ENCODE results near the gene GXYLT2. TPM values are rescaled to one million over a fixed set of nuclear protein-coding genes. Genes with fewer than 3 reads are reported as not detected.
A peak's percentile ranks its signal among the peaks of the same experiment; 100 is the strongest.

Gene GXYLT2
- 10 to 100 TPM; 12.4 to 18.3 (median 16.7) TPM for polyA plus RNA-seq (ENCODE audit: insufficient read depth in 1 of 5, insufficient read length in 5 of 5, low replicate concordance in 1 of 5)
- long read RNA-seq, donor 1, partial matches to known transcripts, result 0 of 3 reads
- long read RNA-seq, donor 1, other reads (novel, unspliced or antisense), result 0 of 3 reads
- long read RNA-seq, donor 2, partial matches to known transcripts, result 0 of 1 reads
- long read RNA-seq, donor 2, other reads (novel, unspliced or antisense), result 0 of 1 reads
- long read RNA-seq, donor 3, partial matches to known transcripts, result 6 of 8 reads
- long read RNA-seq, donor 3, other reads (novel, unspliced or antisense), result 0 of 8 reads
- long read RNA-seq, donor 4, partial matches to known transcripts, result 19 of 20 reads
- long read RNA-seq, donor 4, other reads (novel, unspliced or antisense), result 0 of 20 reads
- long read RNA-seq, donor 5, partial matches to known transcripts, result 0 of 3 reads
- long read RNA-seq, donor 5, other reads (novel, unspliced or antisense), result 0 of 3 reads
- long read RNA-seq, donor 6, transcript GXYLT2-201 (7 exons, 3,260 nt), result major isoform, 5 of 5 reads
- long read RNA-seq, donor 6, partial matches to known transcripts, result 0 of 5 reads
- long read RNA-seq, donor 6, other reads (novel, unspliced or antisense), result 0 of 5 reads
- long read RNA-seq, donor 7, partial matches to known transcripts, result 20 of 23 reads
- long read RNA-seq, donor 7, other reads (novel, unspliced or antisense), result 0 of 23 reads
- long read RNA-seq, donor 8, partial matches to known transcripts, result 0 of 1 reads
- long read RNA-seq, donor 8, other reads (novel, unspliced or antisense), result 0 of 1 reads

GRCh38 chr3:72887705-72888545, at the start of gene GXYLT2:
TSS of gene GXYLT2 (plus strand) at chr3:72888046. CDS start at chr3:72888234, 188 bp downstream.
- peak; percentile 69 to 78 for DNase-seq

GRCh38 chr3:72839057-72839456, 48.8 kb upstream of the GXYLT2 start:
- DNase-seq, result no peak

DNA sequence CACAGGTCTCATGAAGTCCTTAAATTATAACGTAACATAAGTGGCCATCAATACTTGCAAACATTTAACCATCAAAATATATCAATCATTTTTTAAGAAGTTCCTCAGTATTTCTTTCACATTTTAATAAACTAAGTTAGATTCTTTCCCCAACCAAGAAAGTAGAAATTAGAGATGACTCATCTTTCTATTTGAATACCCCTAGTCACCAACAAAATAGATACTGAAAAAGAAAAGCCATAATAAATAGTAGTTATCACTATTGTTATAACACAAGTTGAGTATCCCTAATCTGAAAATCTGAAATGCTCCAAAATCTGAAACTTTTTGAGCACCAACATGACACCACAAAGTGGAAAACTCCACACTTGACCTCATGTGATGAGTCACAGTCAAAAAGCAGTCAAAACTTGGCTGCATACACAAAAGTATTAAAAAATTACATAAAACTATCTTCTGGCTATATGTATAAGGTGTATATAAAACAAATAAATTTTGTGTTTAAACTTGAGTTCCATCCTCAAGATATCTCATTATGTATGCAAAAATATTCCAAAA, 43.3 kb upstream of the GXYLT2 start:
- DNase-seq, result no peak

DNA sequence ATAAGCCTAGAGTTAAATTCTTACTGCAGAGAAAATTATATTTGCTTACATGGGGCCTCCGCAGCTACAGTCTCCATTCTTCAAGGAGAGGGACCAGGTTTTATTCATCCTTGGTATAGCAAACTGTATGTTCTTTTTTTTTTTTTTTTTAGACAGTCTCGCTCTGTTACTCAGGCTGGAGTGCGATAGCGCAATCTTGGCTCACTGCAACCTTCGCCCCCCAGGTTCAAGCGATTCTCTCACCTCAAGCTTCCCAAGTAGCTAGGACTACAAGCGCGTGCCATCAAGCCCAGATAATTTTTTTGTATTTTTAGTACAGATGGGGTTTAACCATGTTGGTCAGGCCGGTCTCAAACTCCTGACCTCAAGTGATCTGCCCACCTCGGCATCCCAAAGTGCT, 41.7 kb upstream of the GXYLT2 start:
- no peak for DNase-seq

DNA sequence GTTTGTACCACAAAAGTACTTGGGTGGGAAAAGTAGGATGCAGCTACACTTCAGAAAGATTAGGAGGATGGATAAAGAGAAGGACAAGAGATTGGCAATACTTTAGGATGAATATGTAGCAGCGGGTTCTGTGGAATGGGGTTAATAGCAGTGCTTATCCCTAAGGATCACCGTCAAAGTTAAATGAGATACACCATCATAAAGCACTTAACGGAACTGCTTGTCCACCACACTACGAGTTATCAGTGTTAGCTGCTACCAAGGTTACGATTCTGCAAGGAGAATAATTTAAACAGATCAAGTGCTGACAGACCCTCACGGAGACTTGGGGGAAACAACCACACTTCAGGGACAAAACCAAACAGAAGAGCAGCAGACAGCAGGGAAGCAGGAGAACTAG, 40.6 kb upstream of the GXYLT2 start:
- no peak for DNase-seq

GRCh38 chr3:72847751-72848702, 39.8 kb upstream of the GXYLT2 start, which contains the start of gene SHQ1:
TSS of gene SHQ1 (minus strand) at chr3:72848445. CDS start at chr3:72848340, 105 bp downstream.
- peak; percentile 93 to 95 for DNase-seq

GRCh38 chr3:72848703-72849081, 39.2 kb upstream of the GXYLT2 start:
- DNase-seq, result no peak

- DNase-seq, result no peak
Measured at GRCh38 chr3:72855001-72855400, 32.8 kb upstream of the GXYLT2 start.

- DNase-seq, result no peak
Measured at GRCh38 chr3:72860053-72860452, 27.8 kb upstream of the GXYLT2 start.

DNA sequence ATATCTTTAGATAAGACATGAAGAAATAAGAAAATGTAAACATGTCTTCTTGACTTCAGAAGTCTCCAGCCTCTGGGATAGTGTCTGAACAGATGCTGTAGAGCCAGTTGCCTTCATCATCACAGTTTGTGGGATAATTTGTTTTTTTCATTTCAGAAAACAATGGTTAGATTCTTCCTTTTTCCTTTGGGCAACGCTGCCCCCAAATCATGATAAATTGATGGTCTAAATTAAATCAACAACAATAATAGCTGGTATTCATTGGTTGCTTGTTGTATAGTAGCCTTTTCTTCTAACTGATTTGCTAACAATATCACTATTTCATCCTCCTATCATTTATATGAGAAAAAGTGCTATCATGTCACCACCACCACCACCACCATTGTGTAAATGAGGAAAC, 27.0 kb upstream of the GXYLT2 start:
- DNase-seq, result no peak

- no peak for DNase-seq
Measured at GRCh38 chr3:72862314-72863090, 25.3 kb upstream of the GXYLT2 start.

- DNase-seq, result no peak
Measured at GRCh38 chr3:72872183-72872582, 15.7 kb upstream of the GXYLT2 start.

GRCh38 chr3:72887343-72887704, 522 bp upstream of the GXYLT2 start:
- DNase-seq, result no peak

DNA sequence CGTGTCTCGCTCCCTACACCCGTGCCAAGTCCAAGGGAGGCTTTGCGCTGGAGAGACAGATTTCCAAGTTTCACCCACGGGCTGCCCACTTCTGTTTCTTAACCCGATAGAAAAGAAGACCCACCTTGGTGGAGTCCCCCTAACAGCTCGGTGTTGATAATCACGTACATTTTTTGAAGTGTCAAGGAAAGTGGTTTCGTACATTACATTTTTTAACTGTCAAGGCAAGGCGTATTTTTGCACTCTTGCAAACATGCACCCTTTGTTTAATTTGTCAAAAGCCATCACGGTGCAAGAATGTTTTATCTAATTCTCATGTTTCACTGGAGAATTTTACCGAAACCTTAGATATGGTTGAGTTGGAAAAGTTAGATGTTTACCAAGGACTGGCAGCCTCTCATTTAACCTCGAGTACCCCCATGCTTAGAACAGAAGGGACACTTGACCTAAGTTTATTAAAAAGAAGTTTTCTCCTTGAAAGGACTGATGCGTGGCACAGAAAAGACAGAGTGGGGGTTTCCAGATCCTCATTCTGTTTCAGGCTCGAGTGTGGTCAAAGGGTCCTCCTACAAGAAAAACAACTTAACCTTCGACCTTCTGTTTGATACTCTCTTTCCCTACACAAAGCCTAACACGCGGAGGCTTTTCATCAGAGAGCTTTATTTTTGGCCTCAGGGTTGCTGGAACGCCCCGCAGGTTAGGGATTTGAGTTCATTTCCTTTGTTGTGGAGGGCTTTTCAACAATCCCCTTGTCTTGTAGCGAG, 882 bp downstream of the GXYLT2 start:
- peak; percentile 52 to 58 for DNase-seq

DNA sequence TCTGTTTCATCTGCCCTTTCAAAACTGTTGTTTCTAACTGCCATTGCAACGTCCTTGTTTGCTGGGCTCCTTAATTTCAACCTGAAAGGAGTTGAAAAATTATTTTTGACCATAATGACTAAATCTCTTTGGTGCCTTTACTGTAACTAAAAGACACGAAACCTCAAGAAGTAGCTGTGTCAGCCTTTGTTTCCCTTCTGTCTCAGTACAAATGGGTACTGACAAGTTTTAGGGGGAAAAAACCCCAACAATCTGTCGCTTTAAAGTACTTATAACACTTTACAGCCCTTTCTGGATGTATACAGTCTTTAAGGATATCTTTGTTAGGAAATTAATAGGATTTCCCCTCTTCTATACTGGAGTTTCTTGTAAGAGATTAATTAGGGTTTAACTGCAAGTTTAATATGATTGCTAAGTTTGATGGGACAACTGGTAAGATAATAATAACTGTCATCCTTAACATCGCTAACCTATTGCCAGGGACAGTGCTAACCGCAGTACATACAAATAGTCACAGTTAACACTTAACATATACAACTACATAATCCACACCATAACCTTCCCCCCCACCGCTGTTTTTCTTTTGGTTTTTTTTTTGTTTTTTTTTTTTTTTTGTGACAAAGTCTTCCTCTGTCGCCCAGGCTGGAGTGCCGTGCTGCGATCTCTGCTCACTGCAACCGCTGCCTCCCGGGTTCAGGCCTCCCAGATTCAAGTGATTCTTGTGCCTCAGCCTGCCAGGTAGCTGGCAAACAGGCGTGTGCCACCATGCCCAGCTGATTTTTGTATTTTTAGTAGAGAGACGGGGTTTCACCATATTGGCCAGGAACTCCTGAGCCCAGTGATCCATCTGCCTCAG, 1.7 kb downstream of the GXYLT2 start:
- DNase-seq, result no peak

DNA sequence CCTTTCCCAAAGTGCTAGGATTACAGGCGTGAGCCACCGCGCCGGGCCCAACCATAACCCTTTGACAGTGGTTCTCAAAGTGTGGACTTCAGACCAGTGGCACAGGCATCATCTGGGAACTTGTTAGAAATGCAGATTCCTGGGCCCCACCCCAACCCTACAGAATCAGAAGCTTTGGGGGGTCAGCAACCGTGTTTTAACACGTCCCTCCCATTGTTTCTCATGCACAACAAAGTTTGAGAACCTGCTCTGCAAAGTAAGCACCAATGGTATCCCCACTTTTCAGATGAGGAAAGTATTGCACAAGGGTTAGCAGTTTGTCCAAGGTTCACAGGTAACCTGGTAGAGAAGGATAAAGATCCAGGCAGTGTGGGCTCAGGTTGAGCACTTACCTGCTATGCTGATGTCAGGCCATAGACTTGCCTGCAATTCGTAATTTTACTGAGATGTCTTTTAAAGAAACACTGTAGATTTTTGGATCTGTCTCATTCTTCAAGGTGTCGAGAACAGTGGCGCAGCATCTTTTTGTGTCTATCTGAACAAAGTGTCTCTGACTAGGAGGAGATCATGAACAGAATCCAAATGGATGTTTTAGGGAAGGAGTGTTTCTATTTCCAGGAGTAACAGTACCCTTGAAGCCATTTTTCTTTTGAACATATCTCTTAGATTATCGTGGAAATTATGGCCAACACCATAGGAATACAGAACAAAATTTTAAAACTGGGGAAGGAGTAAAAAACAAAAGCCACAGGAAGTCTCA, 2.5 kb downstream of the GXYLT2 start:
- no peak for DNase-seq

Data from right lung (tissue), 10 donors.